ENCODE results near the gene TMEM131.

TMEM131 gene

DNA sequence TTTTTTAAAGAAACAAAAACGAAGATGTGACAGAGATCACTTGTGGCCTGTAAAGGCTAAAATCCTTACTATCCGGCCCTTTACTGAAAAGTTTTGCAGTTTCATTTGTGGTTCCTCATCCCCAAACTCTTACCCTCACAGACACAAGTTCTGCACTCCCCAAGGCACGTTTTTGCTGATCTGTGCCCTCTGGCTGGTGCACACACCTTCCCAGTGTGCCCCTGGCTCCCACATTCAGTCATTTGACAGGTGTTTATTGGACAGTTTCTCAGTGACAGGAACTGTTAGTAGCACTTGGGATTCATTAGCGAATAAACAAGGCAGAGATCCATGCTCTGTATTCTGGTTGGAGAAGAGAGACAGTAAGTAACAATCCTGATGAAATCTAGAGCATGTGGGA, 259.6 kb downstream of the TMEM131 start:
- no peak for DNase-seq

DNA sequence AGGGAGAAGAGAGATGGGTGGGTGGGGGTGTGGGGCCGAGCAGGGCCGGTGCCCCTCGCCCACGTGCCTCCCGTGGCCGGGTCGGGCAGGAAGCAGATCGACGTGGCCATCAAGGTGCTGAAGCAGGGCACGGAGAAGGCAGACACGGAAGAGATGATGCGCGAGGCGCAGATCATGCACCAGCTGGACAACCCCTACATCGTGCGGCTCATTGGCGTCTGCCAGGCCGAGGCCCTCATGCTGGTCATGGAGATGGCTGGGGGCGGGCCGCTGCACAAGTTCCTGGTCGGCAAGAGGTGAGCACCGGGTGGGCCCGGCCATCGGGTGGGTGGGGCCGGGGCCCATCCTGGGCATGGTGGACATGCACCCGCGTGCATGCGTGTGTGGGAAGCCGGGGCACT, 260.6 kb downstream of the TMEM131 start:
- DNase-seq, result no peak

DNA sequence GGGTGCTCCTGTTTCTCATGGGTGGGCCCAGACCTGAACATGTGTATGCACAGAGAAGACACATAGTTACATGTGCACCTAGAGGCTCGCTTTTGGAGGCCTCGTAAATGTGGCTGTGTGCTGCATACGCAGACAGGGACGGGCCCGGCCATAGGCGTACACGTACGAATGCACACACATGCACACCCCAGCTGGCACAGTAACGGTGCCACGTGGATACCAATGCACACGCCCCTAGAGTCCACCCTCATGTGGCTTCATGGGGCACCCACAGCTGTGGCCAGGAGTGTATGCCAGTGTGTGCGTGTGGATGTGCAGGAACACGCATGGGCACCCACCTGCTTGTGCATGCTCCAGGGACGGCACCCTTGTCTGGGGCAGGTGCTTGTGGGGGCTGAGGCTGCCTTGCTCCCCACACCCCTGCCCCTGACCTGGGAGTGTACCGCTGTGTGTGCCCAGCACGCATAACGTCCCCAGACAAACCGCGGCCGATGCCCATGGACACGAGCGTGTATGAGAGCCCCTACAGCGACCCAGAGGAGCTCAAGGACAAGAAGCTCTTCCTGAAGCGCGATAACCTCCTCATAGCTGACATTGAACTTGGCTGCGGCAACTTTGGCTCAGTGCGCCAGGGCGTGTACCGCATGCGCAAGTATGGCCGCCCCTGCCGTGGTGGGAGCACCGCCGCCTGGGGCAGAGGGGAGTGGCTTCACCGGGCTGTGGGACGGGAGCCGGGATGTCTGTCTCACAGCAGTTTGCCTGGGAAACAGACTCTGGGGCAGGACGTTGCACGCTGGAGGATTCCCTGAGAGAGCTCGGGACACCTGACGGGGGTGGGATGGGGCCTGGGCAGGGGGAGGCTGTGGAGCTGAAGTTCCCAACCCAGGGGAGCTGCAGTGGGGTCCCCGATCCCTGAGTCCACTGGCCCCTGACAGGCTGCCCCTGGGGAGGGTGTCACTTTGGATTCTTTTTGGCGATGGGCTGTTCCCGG, 261.4 kb downstream of the TMEM131 start:
- no peak for DNase-seq

DNA sequence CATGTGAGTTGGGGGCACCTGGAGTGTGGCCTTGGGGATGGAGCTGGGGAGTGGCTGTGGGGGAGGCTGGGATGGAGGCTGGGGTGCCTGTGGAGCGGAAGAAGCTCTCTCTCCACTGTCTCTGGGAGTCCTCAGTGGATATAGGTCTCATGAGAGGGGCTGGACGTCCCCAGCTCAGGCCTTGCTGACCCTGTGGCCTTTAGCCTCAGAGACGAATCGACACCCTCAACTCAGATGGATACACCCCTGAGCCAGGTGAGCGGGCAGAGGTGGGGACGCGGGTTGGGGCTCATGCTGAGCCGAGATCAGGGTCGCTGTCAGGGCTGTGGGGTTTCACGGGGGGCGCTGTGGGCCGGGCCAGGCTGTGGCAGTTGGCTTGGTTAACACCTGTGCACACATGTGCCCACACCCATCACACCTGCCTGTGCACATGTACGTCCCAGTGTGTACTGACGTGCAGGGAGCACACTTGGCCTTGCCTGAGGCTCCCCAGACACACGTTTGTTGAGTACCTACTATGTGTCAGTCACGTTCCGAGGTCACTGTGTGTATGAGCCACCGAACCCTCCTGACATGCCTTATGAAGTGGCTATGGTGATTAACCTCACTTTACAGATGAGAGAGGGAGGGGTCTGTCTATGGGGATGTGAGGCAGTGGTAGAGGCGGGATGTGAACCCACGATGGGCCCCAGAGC, 262.3 kb downstream of the TMEM131 start:
- DNase-seq, result no peak

DNA sequence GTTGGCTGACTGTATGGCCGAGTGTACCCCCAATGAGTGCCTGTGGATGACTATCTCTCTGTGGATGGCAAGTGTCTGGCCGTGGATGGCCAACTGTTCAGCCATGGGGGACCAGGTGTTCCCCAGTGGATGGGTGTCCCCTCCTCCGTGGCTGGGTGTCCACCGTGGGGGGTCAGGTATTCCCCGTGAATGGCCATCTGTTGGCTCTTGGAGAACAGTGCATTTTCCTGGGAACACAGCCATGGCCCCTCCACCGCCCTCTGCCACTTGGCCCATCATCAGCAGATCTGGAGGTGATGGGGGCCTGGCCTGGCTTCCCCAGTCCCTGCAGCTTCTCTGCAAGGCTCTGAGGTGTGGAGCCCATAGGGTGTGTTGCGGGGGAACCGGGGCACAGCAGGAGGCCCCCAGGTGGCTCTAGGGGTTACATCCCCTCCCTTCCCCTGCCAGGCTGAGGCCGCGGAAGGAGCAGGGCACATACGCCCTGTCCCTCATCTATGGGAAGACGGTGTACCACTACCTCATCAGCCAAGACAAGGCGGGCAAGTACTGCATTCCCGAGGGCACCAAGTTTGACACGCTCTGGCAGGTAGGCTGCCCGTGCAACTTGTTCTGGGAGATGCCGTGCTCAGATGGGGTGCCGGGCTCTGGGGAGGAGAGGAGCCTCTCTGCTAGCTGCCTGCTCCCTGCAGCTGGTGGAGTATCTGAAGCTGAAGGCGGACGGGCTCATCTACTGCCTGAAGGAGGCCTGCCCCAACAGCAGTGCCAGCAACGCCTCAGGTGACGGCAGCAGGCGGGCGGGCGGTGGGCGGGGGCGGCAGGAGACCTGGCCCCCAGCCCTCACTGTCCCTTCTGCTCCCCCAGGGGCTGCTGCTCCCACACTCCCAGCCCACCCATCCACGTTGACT, 263.1 kb downstream of the TMEM131 start:
- no peak for DNase-seq

DNA sequence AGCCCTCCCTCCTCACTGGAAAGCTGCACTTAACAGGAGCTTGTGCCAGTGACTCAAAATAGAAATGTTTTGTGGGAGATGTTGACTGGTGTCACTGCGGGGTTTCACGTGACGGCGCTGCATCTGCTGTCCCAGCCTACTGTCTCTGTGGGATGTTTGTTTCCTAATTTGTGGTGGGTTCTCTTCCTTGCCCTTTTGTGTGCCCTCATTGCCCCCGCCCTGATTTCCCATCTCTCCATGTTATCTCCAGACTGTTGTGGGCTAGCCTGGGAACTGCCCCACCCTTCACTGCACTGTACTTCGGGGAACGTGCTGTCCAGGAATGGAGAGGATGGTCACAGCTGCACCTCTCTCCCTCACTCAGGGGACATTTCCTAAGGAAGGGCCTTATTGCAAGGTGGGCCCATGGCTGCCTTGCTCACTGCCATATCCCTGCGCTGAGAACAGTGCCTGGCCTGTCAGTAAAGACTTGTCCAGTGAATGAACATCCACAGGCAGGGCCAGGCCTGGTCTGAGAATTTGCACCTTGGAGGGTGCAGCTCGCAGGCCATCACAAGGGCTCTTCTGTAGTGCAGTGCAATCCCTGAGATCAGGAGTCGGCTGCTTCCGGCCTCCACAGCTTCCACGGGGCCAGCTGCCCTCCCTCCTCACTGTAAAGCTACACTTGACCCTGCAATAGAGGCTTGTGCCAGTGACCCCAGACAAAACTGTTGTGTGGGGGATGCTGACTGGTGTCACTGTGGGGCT, 264.3 kb downstream of the TMEM131 start:
- no peak for DNase-seq

DNA sequence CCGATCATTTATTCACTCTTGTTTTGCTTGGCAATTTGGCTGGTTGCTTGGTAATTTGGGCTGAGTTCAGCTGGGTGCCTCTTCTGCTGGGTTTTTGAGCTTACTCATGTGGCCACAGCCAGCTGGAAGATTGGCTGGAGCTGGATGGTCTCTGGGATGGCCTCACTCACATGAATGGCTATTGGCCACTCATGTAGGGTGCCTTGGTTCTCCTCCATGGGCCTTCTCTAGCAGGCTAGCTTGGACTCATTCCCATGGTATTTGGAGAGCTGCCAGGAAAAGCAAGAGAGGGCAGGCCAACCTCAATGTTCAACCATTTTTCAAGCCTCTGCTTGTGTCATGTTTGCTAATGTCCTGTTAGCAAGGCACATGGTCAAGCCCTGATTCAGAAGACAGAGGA, 265.5 kb downstream of the TMEM131 start:
- no peak for DNase-seq

DNA sequence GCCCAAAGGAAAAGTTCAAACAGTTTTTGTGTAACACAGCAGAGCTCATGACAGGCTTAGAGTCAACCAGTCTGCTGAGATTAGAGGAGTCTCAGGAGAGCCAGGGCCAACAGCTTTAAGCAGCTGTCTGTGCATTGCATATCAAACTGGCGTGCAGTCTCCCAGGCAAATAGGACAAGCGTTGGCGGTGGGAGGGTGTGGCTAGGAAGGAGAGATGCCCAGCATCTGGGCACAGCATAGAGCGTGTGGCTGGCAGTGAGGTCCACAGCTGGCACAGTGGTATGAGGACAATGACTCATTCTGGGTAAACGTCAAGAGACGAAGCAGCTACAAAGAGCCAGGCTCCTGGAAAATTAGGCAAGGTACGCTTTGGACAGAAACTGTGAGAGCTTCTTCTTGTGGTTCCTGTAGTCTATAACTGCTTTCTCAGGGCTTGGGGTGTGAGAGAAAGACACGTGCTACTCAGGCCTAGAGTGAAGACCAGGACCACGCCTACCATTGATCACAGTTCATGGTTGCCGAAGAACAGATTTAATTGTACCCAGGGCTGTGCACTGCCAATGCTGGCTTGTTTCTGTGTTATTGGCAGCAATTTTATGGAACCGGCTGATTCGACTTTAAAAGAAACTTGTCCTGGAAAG, 267.5 kb downstream of the TMEM131 start:
- DNase-seq, result no peak

DNA sequence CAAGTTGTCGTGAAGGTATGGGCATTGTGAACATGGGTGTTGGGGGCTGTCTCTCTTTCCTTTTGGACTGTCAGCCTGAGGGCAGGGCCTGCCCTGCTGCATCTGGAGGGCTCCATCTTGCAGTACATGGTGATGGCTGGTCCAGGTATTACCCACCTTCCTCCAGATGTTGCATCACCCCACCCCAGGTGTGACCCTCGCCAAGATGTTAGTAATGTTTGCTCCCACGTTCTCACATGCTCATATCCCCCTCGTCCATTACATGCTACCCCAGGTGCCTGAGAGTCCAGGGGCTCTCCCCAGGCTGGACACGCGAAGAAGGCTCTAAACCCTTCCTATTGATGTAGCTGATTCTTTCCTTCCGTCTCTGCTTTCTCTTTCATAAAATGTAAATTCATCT, 268.5 kb downstream of the TMEM131 start:
- no peak for DNase-seq

DNA sequence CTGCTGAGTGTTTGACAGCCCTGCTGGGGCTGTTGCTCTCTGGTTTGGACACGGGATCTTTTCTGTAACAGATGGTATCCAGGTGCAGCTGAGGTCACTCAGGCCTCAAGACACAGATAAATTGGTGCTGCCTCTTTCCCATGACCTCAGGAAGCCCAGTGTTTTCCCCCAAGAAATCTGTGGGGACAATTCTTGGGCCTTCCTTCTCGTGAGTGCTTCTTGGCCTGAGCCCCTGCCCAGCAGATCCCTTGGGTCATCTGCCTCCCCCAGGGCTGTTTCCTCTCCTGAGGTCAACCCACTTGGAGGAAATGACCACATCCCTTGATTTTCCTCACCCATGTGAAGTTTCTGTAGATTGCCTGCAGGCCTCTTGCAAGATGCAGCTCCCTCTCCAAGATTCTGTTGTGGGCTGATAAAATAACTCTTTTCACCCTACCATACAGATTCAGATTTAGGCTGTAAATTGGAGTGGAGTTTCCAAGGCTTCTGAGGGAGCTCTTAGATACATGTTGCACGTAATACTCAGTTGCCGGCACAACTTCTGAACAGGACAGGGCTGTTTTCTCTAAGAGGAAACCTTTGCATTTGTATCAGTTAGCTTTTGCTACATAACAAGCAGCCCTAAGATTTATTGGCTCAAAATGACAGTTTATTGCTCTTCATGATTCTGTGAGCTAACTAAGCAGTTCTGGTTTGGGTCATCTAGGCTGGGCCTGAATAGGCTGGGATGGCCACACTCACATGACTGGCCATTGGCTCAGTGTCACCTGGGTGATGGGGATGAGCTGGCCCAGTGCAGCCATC, 269.3 kb downstream of the TMEM131 start:
- no peak for DNase-seq

DNA sequence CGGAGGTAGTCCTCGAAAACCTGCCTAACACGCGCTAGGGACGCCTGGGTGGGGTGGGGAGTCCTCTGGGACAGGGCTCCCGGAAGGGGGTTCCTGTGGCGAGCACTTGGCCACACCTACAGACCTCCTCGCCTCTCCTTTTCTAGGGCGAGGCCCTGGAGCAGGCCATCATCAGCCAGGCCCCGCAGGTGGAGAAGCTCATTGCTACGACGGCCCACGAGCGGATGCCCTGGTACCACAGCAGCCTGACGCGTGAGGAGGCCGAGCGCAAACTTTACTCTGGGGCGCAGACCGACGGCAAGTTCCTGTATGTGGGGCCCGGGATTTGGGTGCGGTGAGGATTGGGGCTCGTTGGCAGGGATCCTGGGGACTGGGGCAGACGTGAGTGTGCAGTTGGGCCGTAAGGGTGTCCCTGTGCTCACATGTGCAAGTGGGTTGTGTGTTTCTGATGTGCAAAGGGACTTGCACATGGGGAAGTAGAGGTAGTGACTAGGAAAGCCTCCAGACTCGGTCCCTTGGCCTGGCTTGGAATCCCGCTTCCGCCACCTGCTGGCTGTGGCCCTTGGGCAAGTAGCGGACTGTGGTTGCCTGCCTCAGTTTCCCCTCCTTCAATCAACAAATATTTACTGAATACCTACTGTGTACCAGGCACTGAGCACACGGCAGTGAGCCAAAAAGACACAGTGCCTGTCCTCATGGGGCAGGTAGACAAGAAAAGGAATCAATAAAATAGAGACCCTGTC, 270.6 kb downstream of the TMEM131 start:
- DNase-seq, result no peak

DNA sequence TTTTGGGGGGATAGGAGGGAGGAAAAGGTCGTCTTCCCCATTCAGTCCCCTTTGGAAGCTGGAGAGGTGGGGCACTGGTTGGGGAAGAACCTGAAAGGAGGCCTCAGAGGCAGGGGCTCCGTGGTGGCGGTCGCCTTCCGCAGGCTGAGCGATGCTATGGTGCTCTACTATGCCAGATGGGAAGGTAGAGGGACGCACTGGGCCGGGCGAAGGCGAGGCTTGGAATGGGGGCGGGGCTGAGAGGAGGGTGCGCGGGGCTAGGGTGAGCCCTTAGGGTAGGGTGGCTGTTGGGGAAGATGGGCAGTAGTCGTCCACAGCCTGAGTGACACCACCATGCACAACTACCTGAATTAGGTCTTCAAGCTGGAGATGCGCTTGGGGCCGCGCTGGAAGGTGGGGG, 271.2 kb downstream of the TMEM131 start:
- DNase-seq, result no peak

DNA sequence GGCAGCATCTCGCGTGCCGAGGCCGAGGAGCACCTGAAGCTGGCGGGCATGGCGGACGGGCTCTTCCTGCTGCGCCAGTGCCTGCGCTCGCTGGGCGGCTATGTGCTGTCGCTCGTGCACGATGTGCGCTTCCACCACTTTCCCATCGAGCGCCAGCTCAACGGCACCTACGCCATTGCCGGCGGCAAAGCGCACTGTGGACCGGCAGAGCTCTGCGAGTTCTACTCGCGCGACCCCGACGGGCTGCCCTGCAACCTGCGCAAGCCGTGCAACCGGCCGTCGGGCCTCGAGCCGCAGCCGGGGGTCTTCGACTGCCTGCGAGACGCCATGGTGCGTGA, 271.7 kb downstream of the TMEM131 start:
- no peak for DNase-seq

DNA sequence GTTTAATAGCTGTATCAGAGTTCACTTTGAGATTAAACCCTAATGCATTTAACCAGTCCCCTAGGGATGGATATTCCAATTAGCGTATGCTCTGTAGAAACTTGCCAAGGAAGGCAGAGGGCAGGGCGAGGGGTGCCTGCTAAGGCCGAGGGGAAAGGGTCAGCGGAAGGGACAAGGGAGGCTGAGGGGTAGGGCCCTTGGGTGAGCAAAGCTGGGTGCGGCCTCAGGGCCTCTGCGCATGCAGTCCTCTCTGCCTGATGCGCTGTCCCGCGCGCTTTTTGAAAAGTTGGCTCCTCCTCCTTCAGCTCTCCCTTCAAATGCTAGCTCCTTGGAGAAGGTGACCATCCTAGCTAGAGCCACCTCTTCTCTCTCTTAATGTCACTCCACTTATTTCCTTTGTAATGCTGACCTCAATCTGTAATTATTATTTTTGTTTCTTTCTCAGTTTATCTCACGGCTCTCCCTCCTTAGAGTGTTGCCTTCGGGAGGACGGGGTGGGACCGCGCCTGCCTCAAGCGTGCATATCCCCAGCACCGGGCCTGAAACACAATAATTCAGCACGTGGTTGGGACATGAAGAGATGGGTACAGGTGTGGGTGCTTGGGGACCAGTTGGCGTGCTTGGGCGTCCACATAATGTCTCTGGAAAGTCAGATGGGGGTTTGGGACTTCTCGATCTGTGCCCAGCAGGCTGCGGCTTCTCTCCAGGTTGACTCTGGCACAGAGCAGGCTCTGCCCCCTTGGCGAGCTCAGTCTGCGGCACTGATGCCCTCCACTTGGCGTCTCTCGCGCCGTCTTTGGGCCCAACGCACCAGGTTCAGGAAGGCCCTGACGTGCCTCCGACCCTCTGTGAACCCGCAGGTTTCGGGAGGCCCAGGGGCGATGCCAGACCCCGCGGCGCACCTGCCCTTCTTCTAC, 272.3 kb downstream of the TMEM131 start:
- DNase-seq, result no peak

DNA sequence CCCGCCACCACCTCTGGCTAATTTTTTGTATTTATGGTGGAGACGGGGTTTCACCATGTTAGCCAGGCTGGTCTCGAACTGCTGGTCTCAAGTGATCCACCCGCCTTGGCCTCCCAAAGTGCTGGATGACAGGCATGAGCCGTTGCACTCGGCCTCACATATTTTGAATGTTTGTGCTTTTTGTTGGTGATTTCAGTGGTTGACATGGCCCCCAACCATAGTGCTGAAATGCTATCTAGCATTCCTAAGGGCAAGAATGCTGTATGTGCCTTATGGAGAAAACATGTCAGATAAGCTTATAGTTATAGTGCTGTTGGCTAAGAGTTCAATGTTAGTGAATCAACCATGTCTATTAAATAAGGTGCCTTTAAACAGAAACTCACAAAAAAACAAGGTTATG, 273.5 kb downstream of the TMEM131 start:
- no peak for DNase-seq

DNA sequence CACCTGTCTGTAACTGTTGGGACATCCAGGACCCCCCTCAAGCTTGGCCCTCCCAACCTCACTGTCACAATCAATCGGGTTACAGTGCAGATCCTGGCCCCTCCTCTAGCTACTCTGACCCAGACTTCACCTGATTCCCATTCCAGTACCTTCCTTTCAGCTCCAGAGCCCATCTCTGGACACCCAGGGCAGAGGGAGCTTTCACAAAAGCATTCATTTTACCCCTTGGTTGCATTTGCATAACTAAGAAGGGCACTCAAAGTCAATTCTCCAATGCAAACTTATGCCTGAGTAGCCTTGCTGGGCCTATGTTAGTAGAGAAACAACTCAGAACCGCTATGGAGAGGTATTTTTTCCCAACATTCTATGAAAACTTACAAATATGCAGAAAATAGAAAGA, 275.0 kb downstream of the TMEM131 start:
- DNase-seq, result no peak

DNA sequence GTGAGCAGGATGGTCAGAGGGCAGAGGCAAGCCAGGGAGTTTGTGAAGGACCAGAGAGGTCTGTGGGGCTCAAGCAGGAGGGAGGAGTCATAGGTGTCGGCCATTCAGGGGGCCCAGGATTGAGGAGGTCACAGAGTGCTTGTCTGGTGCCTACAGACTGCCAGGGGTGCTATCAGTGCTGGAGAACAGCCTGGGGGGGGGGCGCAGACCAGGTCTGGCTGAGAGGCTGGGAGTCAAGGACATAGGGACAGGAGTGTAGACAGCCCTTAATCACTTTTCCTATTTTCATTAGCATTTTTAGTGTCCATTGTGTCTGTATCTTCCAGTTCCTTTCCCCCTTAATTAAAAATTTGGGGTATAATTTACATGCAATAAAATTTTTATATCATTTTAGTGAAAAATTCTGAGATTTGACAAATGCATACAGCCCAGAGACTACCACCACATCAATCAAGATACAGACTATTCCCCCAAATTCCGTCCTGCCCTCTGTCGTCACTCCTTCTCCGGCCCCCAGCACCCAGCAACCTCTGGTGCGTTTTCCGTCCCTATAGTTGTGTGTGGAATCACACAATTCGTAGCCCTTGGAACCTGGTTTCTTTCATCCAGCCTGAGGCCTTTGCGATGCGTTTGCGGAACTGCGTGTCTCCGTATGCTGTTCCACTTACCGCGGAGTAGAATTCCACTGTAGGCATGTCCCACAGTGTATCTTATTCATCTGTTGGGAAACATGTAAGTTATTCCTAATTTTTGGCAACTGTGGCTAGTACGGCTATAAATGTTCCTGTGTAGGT, 276.2 kb downstream of the TMEM131 start:
- no peak for DNase-seq

DNA sequence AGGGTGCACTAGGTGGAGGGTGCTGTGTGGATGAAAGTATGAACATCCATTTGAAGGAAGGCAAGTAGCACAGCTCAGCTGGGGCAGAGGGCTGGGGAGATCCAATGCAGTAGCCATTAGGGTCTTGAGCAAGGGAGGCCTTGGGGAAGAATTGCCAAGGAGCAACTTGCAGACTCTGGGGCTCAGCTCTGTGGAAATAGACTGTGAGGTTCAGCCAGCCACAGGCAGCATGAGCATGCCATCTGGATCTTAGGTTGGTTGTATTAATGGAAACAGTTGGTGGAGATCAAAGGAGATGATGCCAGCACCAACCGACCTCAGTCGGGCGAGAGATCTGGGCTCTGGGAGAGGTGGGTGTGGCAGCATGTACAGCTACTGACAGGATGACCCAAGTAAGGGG, 276.8 kb downstream of the TMEM131 start:
- no peak for DNase-seq

Data from NCI-H2081 treated with DMSO at 0.1 percent for 48 hours (cell line).